ENCODE measurements around the gene SPATA13. TPM values are rescaled to one million over a fixed set of nuclear protein-coding genes. Genes with fewer than 3 reads are reported as not detected.

SPATA13 gene
- total and polyA plus RNA-seq, 10 of the 15 experiments (the other 5 are each of a cell fraction or from before 2014, with no cell fraction given) = 2.4 to 11.1 (median 10.2) TPM

DNA sequence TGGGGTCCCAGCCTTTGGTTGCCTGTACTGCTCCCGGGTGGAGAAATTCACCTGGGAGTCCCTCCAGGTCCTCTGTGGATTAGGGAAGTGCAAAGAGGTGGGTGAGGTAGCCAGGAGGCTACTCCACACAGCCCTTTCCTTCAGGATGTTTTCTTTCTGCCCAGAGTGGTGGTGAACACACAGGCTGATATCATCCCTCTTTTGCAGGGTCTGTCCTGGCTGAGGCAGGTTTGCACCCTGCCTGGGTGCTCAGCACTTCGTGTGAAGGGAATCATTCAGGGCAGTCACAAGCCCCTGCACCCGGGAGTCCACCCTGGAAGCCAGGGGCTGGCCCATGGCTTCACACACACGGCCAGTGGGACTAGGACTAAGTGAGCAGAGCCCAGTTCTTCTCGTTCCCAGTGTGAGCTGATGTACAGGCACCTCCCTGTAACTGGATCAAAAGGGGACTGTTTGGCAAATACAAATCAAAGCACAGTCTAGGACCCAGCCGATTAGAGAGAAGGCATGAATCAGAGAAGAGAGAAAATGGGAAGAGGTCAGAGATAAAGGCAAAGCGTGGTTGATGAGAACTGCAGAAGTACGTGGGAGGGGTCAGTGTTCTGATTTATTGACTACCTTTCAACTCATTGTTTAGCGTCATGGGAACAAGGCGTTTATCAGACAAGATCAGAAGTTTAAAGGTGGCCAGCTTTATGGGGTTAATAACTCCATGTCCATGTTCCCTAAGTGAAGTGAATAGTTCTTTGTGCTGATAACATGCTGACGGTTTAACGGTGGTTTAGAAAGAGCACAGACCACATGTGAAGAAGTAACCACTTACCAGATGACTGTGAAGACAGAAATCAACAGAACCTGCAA is 30.4 kb upstream of the SPATA13 start:
- ChIA-PET RAD21 (ENCODE audit: unreplicated experiment) (no interaction called here), SMC1A (ENCODE audit: uncharacterized antibody, unreplicated experiment) (interaction anchor here (1.0 to 1.9 kb wide), 2 partner anchors 11 to 77 kb away, joined by 3 to 4 read pairs; no protein-coding TSS in a partner anchor), POLR2A (no interaction called here), CTCF (interaction anchor here (1.3 kb wide), 1 partner anchor 24 kb away, joined by 5 read pairs; no protein-coding TSS in a partner anchor)
- TF ChIP-seq EP300 (IDR thresholded peaks at IDR 0.05; ENCODE audit: borderline replicate concordance in 1 of 2, control insufficient read depth in 1 of 2, low read depth in 2 of 2, low read length in 2 of 2) = peak; percentile 22 to 49; a peak in 1 of 4 replicates
- no peak for TF ChIP-seq SMAD5 (IDR thresholded peaks at IDR 0.05; ENCODE audit: low read depth)
- peak in 1 of 2 experiments; percentile 26; a peak in 1 of 4 replicates for TF ChIP-seq IKZF2 (IDR thresholded peaks at IDR 0.05)
- TF ChIP-seq DPF2 (IDR thresholded peaks at IDR 0.05) = peak; percentile 29; the same call in 1 of the 2 replicates
- TF ChIP-seq NR2C2 (IDR thresholded peaks at IDR 0.05; ENCODE audit: borderline replicate concordance, control insufficient read depth, insufficient read length, low read depth) = no peak
- 0 out of 2 replicates have a peak, but pooled peaks have one; percentile 13 for TF ChIP-seq MTA2 (IDR thresholded peaks at IDR 0.05; ENCODE audit: low read depth)
- Histone ChIP-seq H3K4me2 (ENCODE audit: control insufficient read depth, insufficient read depth) (no peak overlapping the region), H3K4me3 (no peak overlapping the region), H3K36me3 (ENCODE audit: control insufficient read depth in 2 of 2, insufficient read depth in 2 of 2, low read length in 1 of 2) (no peaks in the 10 kb centered on the region), H3K4me1 (ENCODE audit: control insufficient read depth, insufficient read depth, low read length) (peaks cover 4% of the 10 kb centered on the region; the same call in 1 of the 2 replicates), H4K20me1 (ENCODE audit: control insufficient read depth, insufficient read depth) (no peaks in the 10 kb centered on the region), H3K27ac (ENCODE audit: control insufficient read depth, insufficient read depth) (no peak overlapping the region), H3K79me2 (ENCODE audit: control insufficient read depth, insufficient read depth, low read length) (no peaks in the 10 kb centered on the region), H3K9me3 (replicated peaks; ENCODE audit: control insufficient read depth, insufficient read depth, low read length) (peaks cover 6% of the 10 kb centered on the region), H3K27me3 (replicated peaks in 1 of 2; ENCODE audit: control insufficient read depth in 2 of 2, insufficient read depth in 2 of 2, low read length in 1 of 2) (peaks cover 0 to 3% of the 10 kb centered on the region in 2 experiments; a peak in 2 of 4 replicates), H3K9ac (ENCODE audit: control insufficient read depth, insufficient read depth, low read length) (no peak overlapping the region), H2AFZ (ENCODE audit: control insufficient read depth, low read depth, low read length) (no peak overlapping the region)
- no peak for DNase-seq (ENCODE audit: low read depth, low spot score)
- BruUV-seq (replicated peaks) = no TSS peak
- intact Hi-C loops (cut with micrococcal nuclease; ENCODE audit: unreplicated experiment) (no loop called here), in situ Hi-C loops (cut with MboI) (no loop called here)
- peak; percentile 35 for ATAC-seq
- 8% methylated on average over 12 of the region's 12 CpGs for WGBS (ENCODE audit: insufficient coverage, insufficient replicate concordance, low lambda C conversion rate, missing lambda C conversion rate)
- no peak for FAIRE-seq

Measured in GM12878 (cell line).